GM10266 (cell line): ENCODE data around the gene TTF1.

Source experiments
- DNase-seq: peaks from one replicate; pipeline ENCODE4 v3.0.0; 2012; ENCODE audit errors: extremely low spot score
- TF ChIP-seq, protein P1 (sequence below): IDR thresholded peaks from 2 replicates; pipeline ENCODE4 v1.5.1; 2012; ENCODE audit warnings: mild to moderate bottlenecking, low read depth; ENCODE audit not compliant: control insufficient read depth, insufficient read depth; ENCODE audit errors: missing control alignments

Gene TTF1

GRCh38 chr9:132443951-132444607, 37.4 kb upstream of the TTF1 start:
- TF ChIP-seq, protein P1, sequence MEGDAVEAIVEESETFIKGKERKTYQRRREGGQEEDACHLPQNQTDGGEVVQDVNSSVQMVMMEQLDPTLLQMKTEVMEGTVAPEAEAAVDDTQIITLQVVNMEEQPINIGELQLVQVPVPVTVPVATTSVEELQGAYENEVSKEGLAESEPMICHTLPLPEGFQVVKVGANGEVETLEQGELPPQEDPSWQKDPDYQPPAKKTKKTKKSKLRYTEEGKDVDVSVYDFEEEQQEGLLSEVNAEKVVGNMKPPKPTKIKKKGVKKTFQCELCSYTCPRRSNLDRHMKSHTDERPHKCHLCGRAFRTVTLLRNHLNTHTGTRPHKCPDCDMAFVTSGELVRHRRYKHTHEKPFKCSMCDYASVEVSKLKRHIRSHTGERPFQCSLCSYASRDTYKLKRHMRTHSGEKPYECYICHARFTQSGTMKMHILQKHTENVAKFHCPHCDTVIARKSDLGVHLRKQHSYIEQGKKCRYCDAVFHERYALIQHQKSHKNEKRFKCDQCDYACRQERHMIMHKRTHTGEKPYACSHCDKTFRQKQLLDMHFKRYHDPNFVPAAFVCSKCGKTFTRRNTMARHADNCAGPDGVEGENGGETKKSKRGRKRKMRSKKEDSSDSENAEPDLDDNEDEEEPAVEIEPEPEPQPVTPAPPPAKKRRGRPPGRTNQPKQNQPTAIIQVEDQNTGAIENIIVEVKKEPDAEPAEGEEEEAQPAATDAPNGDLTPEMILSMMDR = no peak
- no peak for DNase-seq

- TF ChIP-seq, protein P1 = no peak
- no peak for DNase-seq
Observed at GRCh38 chr9:132441404-132441803, 34.8 kb upstream of the TTF1 start.

DNA sequence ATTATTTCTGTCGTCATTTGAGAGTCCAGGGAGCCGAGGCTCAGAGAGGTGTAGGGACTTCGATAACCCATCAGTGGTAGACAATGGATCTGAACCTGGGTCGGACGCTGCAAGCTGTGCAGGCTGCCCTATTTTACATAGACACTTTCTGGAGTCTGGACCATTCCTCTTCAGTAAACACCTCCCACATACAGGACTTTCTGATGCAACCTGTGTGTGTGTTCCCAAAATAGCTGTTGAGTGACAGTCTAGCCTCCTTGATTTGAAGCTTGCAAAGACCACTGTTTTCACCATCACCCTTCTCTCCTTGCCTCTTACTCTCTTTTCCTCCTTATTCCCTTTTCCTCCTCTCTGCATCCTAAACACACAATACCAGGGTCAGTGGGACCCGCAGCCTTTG, 34.1 kb upstream of the TTF1 start:
- TF ChIP-seq, protein P1 = no peak
- no peak for DNase-seq

- TF ChIP-seq, protein P1 = no peak
- DNase-seq = no peak
Observed at GRCh38 chr9:132439153-132439552, 32.5 kb upstream of the TTF1 start.

DNA sequence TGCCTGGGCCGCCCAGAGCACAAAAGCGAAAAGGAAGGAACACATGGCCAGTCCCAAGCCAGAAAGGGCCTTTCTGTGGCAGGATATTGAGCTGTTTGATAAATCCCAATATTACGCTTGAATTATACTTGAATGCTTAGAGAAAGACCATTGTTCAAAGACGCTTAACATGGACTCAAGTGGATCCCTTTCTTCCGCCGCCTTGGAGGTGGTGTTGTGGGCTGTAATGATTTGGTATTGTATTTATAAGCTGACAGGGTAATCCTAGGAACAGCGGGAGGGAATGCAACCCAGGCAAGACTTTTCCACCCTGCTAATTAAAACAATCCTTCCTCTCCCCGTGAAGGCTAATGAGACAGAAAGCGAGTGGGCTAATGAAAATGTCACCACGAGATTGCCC, 28.2 kb upstream of the TTF1 start:
- TF ChIP-seq, protein P1 = no peak
- no peak for DNase-seq

DNA sequence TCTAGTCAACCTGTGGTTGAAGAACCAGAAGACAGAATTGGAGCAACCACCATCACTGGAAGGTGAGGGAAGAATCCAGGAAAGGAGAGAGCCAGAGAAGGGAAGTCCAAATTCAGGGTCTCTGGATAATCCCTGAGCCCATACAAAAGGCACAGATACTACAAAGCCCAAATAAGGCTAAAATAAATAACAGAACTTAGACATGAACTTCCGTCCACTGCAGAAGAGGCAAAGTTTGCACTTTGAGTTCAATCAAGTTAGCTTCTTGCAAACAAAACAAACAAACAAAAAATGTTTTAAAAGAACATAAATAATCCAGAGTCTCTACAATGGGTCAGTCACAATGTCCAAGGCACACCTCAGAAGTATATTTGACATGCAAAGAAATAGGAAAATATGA, 24.4 kb upstream of the TTF1 start:
- TF ChIP-seq, protein P1 = no peak
- no peak for DNase-seq

- TF ChIP-seq, protein P1 = no peak
- no peak for DNase-seq
Observed at GRCh38 chr9:132426639-132427414, 20.2 kb upstream of the TTF1 start.
